HL-60 (cell line): ENCODE data around the gene MYOF.

Experiments used
- GABPA ChIP-seq: IDR thresholded peaks from 2 replicates; pipeline ENCODE4 v1.6.1; 2012; ENCODE audit warnings: low read depth
- POLR2AphosphoS5 ChIP-seq: IDR thresholded peaks from 2 replicates; pipeline ENCODE4 v1.6.1; 2012; ENCODE audit warnings: low read depth
- SPI1 ChIP-seq: IDR thresholded peaks from 2 replicates; pipeline ENCODE4 v1.6.1; 2012; ENCODE audit warnings: low read depth, mild to moderate bottlenecking, borderline replicate concordance
- TF ChIP-seq, protein P1 (sequence below): IDR thresholded peaks from one replicate; pipeline ENCODE4 v1.5.1; 2011; ENCODE audit warnings: low read length, control low read depth, inconsistent platforms; ENCODE audit not compliant: insufficient read depth
- TF ChIP-seq, protein P2 (sequence below): IDR thresholded peaks from 2 replicates; pipeline ENCODE4 v1.6.1; 2012; ENCODE audit warnings: low read depth; ENCODE audit not compliant: insufficient replicate concordance

DNA sequence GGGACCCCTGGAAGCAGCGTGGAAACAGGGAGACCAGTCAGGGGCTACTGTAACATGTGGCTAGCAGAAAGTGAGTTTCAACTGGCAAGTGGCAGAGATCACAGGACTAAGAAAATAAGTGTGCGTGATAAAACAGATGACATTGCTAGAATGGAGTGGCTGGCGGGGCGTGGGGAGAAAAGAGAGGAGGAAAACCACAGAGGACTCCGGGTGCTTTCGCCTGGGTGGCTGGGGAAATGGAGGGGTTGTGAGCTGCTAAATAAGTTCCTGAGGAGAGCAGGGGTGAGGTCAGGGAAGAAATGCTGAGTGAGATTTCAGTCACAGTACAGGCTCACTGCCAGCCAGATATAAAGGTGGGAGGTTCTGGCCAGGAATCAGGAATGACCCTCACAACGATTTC is 166.9 kb downstream of the MYOF start:
- TF ChIP-seq, protein P1, sequence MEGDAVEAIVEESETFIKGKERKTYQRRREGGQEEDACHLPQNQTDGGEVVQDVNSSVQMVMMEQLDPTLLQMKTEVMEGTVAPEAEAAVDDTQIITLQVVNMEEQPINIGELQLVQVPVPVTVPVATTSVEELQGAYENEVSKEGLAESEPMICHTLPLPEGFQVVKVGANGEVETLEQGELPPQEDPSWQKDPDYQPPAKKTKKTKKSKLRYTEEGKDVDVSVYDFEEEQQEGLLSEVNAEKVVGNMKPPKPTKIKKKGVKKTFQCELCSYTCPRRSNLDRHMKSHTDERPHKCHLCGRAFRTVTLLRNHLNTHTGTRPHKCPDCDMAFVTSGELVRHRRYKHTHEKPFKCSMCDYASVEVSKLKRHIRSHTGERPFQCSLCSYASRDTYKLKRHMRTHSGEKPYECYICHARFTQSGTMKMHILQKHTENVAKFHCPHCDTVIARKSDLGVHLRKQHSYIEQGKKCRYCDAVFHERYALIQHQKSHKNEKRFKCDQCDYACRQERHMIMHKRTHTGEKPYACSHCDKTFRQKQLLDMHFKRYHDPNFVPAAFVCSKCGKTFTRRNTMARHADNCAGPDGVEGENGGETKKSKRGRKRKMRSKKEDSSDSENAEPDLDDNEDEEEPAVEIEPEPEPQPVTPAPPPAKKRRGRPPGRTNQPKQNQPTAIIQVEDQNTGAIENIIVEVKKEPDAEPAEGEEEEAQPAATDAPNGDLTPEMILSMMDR = no peak
- no peak for TF ChIP-seq POLR2AphosphoS5
- TF ChIP-seq, protein P2, sequence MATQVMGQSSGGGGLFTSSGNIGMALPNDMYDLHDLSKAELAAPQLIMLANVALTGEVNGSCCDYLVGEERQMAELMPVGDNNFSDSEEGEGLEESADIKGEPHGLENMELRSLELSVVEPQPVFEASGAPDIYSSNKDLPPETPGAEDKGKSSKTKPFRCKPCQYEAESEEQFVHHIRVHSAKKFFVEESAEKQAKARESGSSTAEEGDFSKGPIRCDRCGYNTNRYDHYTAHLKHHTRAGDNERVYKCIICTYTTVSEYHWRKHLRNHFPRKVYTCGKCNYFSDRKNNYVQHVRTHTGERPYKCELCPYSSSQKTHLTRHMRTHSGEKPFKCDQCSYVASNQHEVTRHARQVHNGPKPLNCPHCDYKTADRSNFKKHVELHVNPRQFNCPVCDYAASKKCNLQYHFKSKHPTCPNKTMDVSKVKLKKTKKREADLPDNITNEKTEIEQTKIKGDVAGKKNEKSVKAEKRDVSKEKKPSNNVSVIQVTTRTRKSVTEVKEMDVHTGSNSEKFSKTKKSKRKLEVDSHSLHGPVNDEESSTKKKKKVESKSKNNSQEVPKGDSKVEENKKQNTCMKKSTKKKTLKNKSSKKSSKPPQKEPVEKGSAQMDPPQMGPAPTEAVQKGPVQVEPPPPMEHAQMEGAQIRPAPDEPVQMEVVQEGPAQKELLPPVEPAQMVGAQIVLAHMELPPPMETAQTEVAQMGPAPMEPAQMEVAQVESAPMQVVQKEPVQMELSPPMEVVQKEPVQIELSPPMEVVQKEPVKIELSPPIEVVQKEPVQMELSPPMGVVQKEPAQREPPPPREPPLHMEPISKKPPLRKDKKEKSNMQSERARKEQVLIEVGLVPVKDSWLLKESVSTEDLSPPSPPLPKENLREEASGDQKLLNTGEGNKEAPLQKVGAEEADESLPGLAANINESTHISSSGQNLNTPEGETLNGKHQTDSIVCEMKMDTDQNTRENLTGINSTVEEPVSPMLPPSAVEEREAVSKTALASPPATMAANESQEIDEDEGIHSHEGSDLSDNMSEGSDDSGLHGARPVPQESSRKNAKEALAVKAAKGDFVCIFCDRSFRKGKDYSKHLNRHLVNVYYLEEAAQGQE = no peak
- TF ChIP-seq GABPA = no peak
- no peak for TF ChIP-seq SPI1
